Breast epithelium (tissue), 4 donors: ENCODE measurements around the gene CCDC88C. TPM values are rescaled to one million over a fixed set of nuclear protein-coding genes. Genes with fewer than 3 reads are reported as not detected.
A peak's percentile ranks its signal among the peaks of the same experiment; 100 is the strongest.

Experiments used
- DNase-seq, 2 donors: peaks; one replicate each; pipeline ENCODE4 v3.0.0-alpha.2; 2019; ENCODE audit warnings: low spot score in 2 of 2
- H3K27ac ChIP-seq, 2 donors: fragments of 200-600 bp; sonication (generic) in 1 of 2; one replicate each; pipeline ENCODE4 v1.5.1; 2016 to 2019; ENCODE audit warnings: mild to moderate bottlenecking in 1 of 2
- H3K27me3 ChIP-seq, 2 donors: fragments of 200-600 bp; sonication (generic) in 1 of 2; one replicate each; pipeline versions ENCODE4 v1.5.1 to v1.6.0; 2017 to 2019; ENCODE audit warnings: control low read depth in 1 of 2, mild to moderate bottlenecking in 1 of 2
- H3K36me3 ChIP-seq: fragments of 200-600 bp; one replicate; pipeline ENCODE4 v1.5.1; 2019
- H3K4me1 ChIP-seq, 2 donors: fragments of 200-600 bp; sonication (generic); one replicate each; pipeline ENCODE4 v1.5.1; 2016 to 2019; ENCODE audit warnings: control low read depth in 1 of 2
- H3K4me3 ChIP-seq, 3 donors: fragments of 200-600 bp; sonication (generic); 1 replicate in 2 of 3; 2 replicates in 1 of 3; pipeline ENCODE4 v1.5.1; 2016 to 2019; ENCODE audit warnings: mild to moderate bottlenecking in 3 of 3, moderate library complexity in 2 of 3
- H3K9me3 ChIP-seq, 2 donors: fragments of 200-600 bp; sonication (generic) in 1 of 2; one replicate each; pipeline ENCODE4 v1.5.1; 2016 to 2019; ENCODE audit warnings: control low read depth in 1 of 2
- CTCF ChIP-seq, 3 donors: fragments of 450-650 bp; IDR thresholded peaks; one replicate each; pipeline ENCODE4 v1.5.1; 2016 to 2017; ENCODE audit warnings: antibody characterized with exemption in 3 of 3, mild to moderate bottlenecking in 3 of 3, moderate library complexity in 3 of 3
- POLR2A ChIP-seq: fragments of 450-650 bp; IDR thresholded peaks from one replicate; pipeline ENCODE4 v1.6.1; 2016; ENCODE audit warnings: antibody characterized with exemption, mild to moderate bottlenecking, moderate library complexity
- POLR2AphosphoS5 ChIP-seq, 3 donors: sonication (generic); formaldehyde crosslinking; IDR thresholded peaks; one replicate each; pipeline ENCODE4 v1.6.1; 2017; ENCODE audit warnings: antibody characterized with exemption in 3 of 3
- intact Hi-C: fragments of 100-400 bp; cut with DNase I; formaldehyde crosslinking; loops from one replicate; pipeline ENCODE4 v1.15.1; 2023; ENCODE audit warnings: low total_unique reads
- total RNA-seq, 3 donors: library from RNA; depleted of rRNA; stranded (reverse); fragments of >200 nt; gene quantifications; one replicate each; pipeline ENCODE4 v1.1.0, GENCODE V29; 2016

CCDC88C gene
- total RNA-seq, 3 donors from 2014 or later, result 5.8 to 25.9 (median 19.3) TPM

GRCh38 chr14:91264151-91265150, 153.2 kb downstream of the CCDC88C start:
- DNase-seq, result no peak
- TF ChIP-seq CTCF (IDR thresholded peaks at IDR 0.05) (no peak), POLR2A (no peak), POLR2AphosphoS5 (IDR thresholded peaks at IDR 0.05) (no peak)
- peak overlapping the region; percentile 35 to 68 (median 44) for H3K4me3 ChIP-seq
- no peak overlapping the region for H3K27ac ChIP-seq
- intact Hi-C loops, result no loop called here
- H3K4me1 ChIP-seq, result peaks cover 0 to 3% of the 10 kb centered on the region in 2 donors
- peaks cover 0 to 4% of the 10 kb centered on the region in 2 donors for H3K27me3 ChIP-seq
- no peaks in the 10 kb centered on the region for H3K9me3 ChIP-seq
- H3K36me3 ChIP-seq, result no peaks in the 10 kb centered on the region

- no peak for DNase-seq
- Histone ChIP-seq H3K27ac (no peak overlapping the region), H3K4me3 (no peak overlapping the region), H3K4me1 (peaks cover 0 to 3% of the 10 kb centered on the region in 2 donors), H3K27me3 (peaks cover 0 to 4% of the 10 kb centered on the region in 2 donors), H3K36me3 (no peaks in the 10 kb centered on the region), H3K9me3 (no peaks in the 10 kb centered on the region)
- TF ChIP-seq POLR2AphosphoS5 (IDR thresholded peaks at IDR 0.05) (no peak), CTCF (IDR thresholded peaks at IDR 0.05) (no peak), POLR2A (no peak)
- intact Hi-C loops, result no loop called here
Measured at GRCh38 chr14:91263329-91263728, 154.3 kb downstream of the CCDC88C start.

GRCh38 chr14:91261986-91262549, 155.6 kb downstream of the CCDC88C start:
- no peaks in the 10 kb centered on the region for H3K36me3 ChIP-seq
- no peak overlapping the region for H3K27ac ChIP-seq
- DNase-seq, result no peak
- no peak for TF ChIP-seq CTCF (IDR thresholded peaks at IDR 0.05)
- no peak for TF ChIP-seq POLR2AphosphoS5 (IDR thresholded peaks at IDR 0.05)
- TF ChIP-seq POLR2A, result no peak
- H3K4me3 ChIP-seq, result no peak overlapping the region
- H3K27me3 ChIP-seq, result peaks cover 0 to 4% of the 10 kb centered on the region in 2 donors
- H3K4me1 ChIP-seq, result peaks cover 0 to 3% of the 10 kb centered on the region in 2 donors
- H3K9me3 ChIP-seq, result no peaks in the 10 kb centered on the region
- intact Hi-C loops, result no loop called here

GRCh38 chr14:91261115-91261514, 156.5 kb downstream of the CCDC88C start:
- H3K4me3 ChIP-seq, result no peak overlapping the region
- DNase-seq, result no peak
- peaks cover 0 to 4% of the 10 kb centered on the region in 2 donors for H3K27me3 ChIP-seq
- intact Hi-C loops, result no loop called here
- no peaks in the 10 kb centered on the region for H3K9me3 ChIP-seq
- H3K27ac ChIP-seq, result no peak overlapping the region
- no peaks in the 10 kb centered on the region for H3K36me3 ChIP-seq
- TF ChIP-seq POLR2AphosphoS5 (IDR thresholded peaks at IDR 0.05), result no peak
- no peak for TF ChIP-seq CTCF (IDR thresholded peaks at IDR 0.05)
- no peak for TF ChIP-seq POLR2A
- peaks cover 0 to 3% of the 10 kb centered on the region in 2 donors for H3K4me1 ChIP-seq

GRCh38 chr14:91258876-91259275, 158.7 kb downstream of the CCDC88C start:
- H3K27me3 ChIP-seq, result no peaks in the 10 kb centered on the region
- intact Hi-C loops, result no loop called here
- H3K27ac ChIP-seq, result no peak overlapping the region
- DNase-seq, result no peak
- H3K36me3 ChIP-seq, result no peaks in the 10 kb centered on the region
- H3K4me3 ChIP-seq, result no peak overlapping the region
- no peaks in the 10 kb centered on the region for H3K4me1 ChIP-seq
- TF ChIP-seq CTCF (IDR thresholded peaks at IDR 0.05) (no peak), POLR2AphosphoS5 (IDR thresholded peaks at IDR 0.05) (no peak), POLR2A (no peak)
- no peaks in the 10 kb centered on the region for H3K9me3 ChIP-seq
